H1 (cell line): Measurements from ENCODE around the gene CDS2.

Experiments
- CBX8 ChIP-seq: fragments of 300-800, 300-1000 bp; sonication (generic); IDR thresholded peaks from 2 replicates; pipeline ENCODE4 v1.7.1; 2016; ENCODE audit warnings: low read depth, low read length, borderline replicate concordance
- EZH2 ChIP-seq: fragments of 200-600 bp; sonication (generic); IDR thresholded peaks from 2 replicates; pipeline ENCODE4 v1.7.1; 2012; ENCODE audit warnings: low read depth, mild to moderate bottlenecking, moderate library complexity, low read length, inconsistent platforms; ENCODE audit not compliant: severe bottlenecking
- POLR2A ChIP-seq, 2 experiments: IDR thresholded peaks; 1 replicate in 1 of 2; 2 replicates in 1 of 2; pipeline ENCODE4 v1.6.1; 2011; ENCODE audit warnings: low read depth in 2 of 2, low read length in 2 of 2, mild to moderate bottlenecking in 2 of 2; ENCODE audit errors: control extremely low read depth in 1 of 2
- POLR2AphosphoS5 ChIP-seq: IDR thresholded peaks from 2 replicates; pipeline ENCODE4 v1.6.1; 2011; ENCODE audit warnings: low read depth, low read length
- TF ChIP-seq, protein P1 (sequence below), 3 experiments: IDR thresholded peaks; 1 replicate in 2 of 3; 2 replicates in 1 of 3; pipeline versions ENCODE4 v1.5.1 to v1.6.1; 2011; ENCODE audit warnings: low read length in 3 of 3, mild to moderate bottlenecking in 3 of 3, inconsistent platforms in 2 of 3, low read depth in 1 of 3, moderate library complexity in 1 of 3; ENCODE audit not compliant: insufficient read depth in 1 of 3; ENCODE audit errors: control extremely low read depth in 1 of 3
- TF ChIP-seq, protein P2 (sequence below): IDR thresholded peaks from 2 replicates; pipeline ENCODE4 v1.6.1; 2011; ENCODE audit warnings: low read depth, mild to moderate bottlenecking, low read length; ENCODE audit not compliant: insufficient read depth

DNA sequence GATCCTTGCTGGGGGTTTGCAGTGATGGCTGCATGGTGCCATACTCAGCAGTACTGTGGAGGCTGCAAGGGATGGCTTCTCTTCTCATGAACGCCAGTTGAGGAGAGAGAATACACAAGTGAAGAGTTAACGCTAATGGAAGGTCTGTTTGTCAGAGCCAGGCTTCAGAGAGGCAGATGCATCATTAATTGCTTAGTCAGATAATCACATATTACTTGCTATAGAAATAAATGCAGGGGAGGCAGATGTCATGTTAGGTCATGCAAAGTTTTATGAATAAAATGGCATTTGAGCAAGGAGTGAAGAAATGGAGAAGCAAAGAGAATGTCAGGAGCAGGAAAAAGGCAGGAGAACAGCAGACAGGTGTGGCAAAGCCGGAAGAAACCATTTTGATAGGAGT, 51.2 kb downstream of the CDS2 start:
- TF ChIP-seq POLR2AphosphoS5, result no peak
- no peak for TF ChIP-seq EZH2
- TF ChIP-seq, protein P1, sequence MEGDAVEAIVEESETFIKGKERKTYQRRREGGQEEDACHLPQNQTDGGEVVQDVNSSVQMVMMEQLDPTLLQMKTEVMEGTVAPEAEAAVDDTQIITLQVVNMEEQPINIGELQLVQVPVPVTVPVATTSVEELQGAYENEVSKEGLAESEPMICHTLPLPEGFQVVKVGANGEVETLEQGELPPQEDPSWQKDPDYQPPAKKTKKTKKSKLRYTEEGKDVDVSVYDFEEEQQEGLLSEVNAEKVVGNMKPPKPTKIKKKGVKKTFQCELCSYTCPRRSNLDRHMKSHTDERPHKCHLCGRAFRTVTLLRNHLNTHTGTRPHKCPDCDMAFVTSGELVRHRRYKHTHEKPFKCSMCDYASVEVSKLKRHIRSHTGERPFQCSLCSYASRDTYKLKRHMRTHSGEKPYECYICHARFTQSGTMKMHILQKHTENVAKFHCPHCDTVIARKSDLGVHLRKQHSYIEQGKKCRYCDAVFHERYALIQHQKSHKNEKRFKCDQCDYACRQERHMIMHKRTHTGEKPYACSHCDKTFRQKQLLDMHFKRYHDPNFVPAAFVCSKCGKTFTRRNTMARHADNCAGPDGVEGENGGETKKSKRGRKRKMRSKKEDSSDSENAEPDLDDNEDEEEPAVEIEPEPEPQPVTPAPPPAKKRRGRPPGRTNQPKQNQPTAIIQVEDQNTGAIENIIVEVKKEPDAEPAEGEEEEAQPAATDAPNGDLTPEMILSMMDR (IDR thresholded peaks at IDR 0.05; ENCODE audit: control extremely low read depth in 1 of 3, insufficient read depth in 1 of 3, low read depth in 1 of 3, low read length in 3 of 3), result no peak
- TF ChIP-seq CBX8, result no peak
- TF ChIP-seq POLR2A (IDR thresholded peaks at IDR 0.05; ENCODE audit: control extremely low read depth in 1 of 2, low read depth in 2 of 2, low read length in 2 of 2), result no peak
- TF ChIP-seq, protein P2, sequence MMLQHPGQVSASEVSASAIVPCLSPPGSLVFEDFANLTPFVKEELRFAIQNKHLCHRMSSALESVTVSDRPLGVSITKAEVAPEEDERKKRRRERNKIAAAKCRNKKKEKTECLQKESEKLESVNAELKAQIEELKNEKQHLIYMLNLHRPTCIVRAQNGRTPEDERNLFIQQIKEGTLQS, result no peak
